Measurements from ENCODE around the gene GLRA1. TPM values are rescaled to one million over a fixed set of nuclear protein-coding genes. Genes with fewer than 3 reads are reported as not detected.
"Not testable (repeated sequence)": the region's sequence is repeated elsewhere in the genome, so short reads cannot be mapped to it uniquely, and the experiment has no call there.

The GLRA1 gene
- total RNA-seq, 2 experiments from 2014 or later, result not detected

- POLR2A ChIA-PET, result interaction anchor here (0.6 kb wide), 1 partner anchor 10 kb away, joined by 3 read pairs; no protein-coding TSS in a partner anchor
- CTCF ChIA-PET, result not testable (repeated sequence)
Observed at GRCh38 chr5:151783664-151784063, 141.0 kb downstream of the GLRA1 start.

GRCh38 chr5:151781201-151781600 is 143.4 kb downstream of the GLRA1 start:
- POLR2A ChIA-PET, result interaction anchor here (1.0 kb wide), 1 partner anchor 10 kb away, joined by 3 read pairs; the partner anchor contains the start of gene G3BP1
- CTCF ChIA-PET, result interaction anchor here (1.2 kb wide), 1 partner anchor 9 kb away, joined by 4 read pairs; the partner anchor contains the start of gene G3BP1

DNA sequence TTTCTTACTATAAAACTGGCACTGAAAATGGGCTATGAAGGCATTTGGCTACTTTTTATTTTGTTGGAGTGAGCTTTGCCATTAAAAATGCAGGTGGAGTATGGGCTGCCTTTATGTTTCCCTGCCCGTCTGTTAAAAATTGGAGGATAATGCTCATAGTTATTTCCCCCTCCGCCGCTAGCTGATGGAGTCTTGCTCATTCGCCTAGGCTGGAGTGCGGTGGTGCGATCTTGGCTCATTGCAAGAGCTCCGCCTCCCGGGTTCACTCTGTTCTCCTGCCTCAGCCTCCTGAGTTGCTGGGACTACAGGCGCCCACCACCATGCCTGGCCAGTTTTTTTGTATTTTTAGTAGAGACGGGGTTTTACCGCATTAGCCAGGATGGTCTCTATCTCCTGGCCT is 144.3 kb downstream of the GLRA1 start:
- ChIA-PET CTCF (no interaction called here), POLR2A (no interaction called here)

DNA sequence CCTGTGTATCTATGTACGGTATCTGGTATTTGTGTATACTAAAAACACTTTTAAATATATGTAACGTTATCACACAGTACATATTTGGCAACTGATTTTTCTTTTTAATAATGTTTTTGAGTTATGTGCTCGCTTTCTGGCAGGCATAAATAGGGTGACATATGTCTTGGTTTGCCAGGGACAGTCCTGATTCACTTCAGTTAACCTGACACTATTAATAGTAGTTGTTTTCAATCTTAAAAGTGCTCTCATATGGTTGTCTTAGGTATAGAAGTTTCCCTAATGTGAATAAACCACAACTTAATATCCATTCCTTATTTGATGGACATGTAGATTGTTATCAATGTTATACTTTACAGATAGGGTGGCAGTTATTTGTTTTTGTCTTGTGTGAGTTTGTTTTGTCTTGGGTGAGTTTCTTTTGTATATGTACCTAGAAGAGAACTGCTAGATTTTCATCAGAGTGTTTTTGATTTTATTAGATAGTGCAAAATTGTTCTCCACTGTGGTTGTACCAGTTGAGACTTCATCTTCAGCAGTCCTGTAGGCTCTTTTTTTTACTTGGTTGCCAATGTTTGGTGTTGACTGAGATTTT is 145.0 kb downstream of the GLRA1 start:
- ChIA-PET CTCF (no interaction called here), POLR2A (no interaction called here)

DNA sequence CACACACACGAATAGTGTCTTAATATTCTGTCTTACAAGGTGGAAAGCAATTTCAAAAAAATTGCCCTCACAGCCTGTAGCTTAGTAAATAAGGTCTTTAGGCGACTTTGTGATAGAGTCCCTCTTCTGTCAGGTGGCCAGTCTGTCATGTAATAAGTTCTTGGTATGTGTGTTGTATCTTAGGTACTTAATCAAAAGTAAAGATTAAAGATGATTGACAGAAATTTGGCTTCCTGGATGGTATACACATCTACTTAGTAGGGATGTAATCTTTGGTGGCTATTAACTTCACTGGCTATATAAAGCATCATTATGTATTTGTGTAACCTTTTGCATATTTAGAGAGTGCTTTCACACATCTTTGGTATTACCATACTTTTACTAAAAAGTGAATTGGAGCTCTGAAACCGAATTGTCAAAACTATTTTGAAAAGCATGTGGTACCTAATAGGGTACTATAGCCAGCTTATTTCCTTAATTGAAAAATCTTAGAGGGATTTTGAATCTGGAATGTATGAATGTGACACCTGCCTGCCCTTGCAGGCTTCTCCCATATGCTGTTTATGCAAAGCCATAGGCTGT is 149.5 kb downstream of the GLRA1 start:
- CTCF ChIA-PET, result interaction anchor here (0.6 kb wide), 1 partner anchor 1019 kb away, joined by 3 read pairs; no protein-coding TSS in a partner anchor
- POLR2A ChIA-PET, result no interaction called here

DNA sequence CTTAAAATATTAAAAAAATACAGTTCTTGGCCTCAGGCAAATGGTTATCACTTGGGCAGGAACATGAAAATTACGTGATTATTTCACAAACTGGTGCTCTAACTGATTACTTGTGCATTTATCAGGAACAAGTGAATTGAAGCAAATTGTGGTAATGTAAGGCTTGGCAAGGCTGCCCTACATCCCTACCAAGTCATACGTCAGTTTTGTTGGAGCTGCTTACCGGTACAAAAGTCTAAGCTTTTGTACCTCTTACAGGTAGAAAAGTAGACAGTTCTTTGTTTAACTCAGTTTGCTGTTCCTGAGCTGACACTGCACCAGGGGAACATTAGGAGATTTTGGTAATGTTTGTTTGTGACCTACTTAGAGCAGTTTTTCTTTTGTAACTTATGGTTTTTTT is 150.7 kb downstream of the GLRA1 start:
- ChIA-PET POLR2A (interaction anchor here (0.7 to 0.8 kb wide), 2 partner anchors 10 to 11 kb away, joined by 3 read pairs; no protein-coding TSS in a partner anchor), CTCF (interaction anchor here (0.7 kb wide), 1 partner anchor 376 kb away, joined by 3 read pairs; no protein-coding TSS in a partner anchor)

GRCh38 chr5:151772846-151773561 is 151.6 kb downstream of the GLRA1 start:
- ChIA-PET CTCF (no interaction called here), POLR2A (interaction anchor here (0.6 to 3.1 kb wide), 4 partner anchors 14 to 125 kb away, joined by 3 to 29 read pairs (median 3); partner anchors contain the start of gene ATOX1)

Other genes starting within 250 kb of the GLRA1 start
- under 1 TPM; 0.15 to 0.76 TPM for gene SPARC, start 237.9 kb downstream of the GLRA1 start, total RNA-seq
- gene ATOX1, start 166.2 kb downstream of the GLRA1 start, total RNA-seq, result 100 to 1,000 TPM; 110 to 111 TPM
- 100 to 1,000 TPM; 368 to 381 TPM for gene G3BP1, start 152.9 kb downstream of the GLRA1 start, total RNA-seq